Ishikawa (cell line): ENCODE data around the gene SREBF2.

ENCODE experiments used
- CEBPB ChIP-seq: IDR thresholded peaks from 2 replicates; pipeline ENCODE4 v1.6.1; 2012
- CREB1 ChIP-seq: IDR thresholded peaks from 2 replicates; pipeline ENCODE4 v1.6.1; 2012; ENCODE audit warnings: low read depth
- EGR1 ChIP-seq: IDR thresholded peaks from 2 replicates; pipeline ENCODE4 v1.6.1; 2012
- EP300 ChIP-seq: IDR thresholded peaks from 2 replicates; pipeline ENCODE4 v1.6.1; 2012; ENCODE audit warnings: borderline replicate concordance
- FOXM1 ChIP-seq: IDR thresholded peaks from 2 replicates; pipeline ENCODE4 v1.6.1; 2012; ENCODE audit warnings: low read depth, borderline replicate concordance
- MAX ChIP-seq: IDR thresholded peaks from 2 replicates; pipeline ENCODE4 v1.6.1; 2012
- NFIC ChIP-seq: IDR thresholded peaks from 2 replicates; pipeline ENCODE4 v1.6.1; 2012
- RAD21 ChIP-seq: IDR thresholded peaks from 2 replicates; pipeline ENCODE4 v1.6.1; 2012; ENCODE audit warnings: low read depth
- REST ChIP-seq: IDR thresholded peaks from 2 replicates; pipeline ENCODE4 v1.6.1; 2012; ENCODE audit warnings: low read depth, mild to moderate bottlenecking
- TAF1 ChIP-seq: IDR thresholded peaks from 2 replicates; pipeline ENCODE4 v1.6.1; 2012; ENCODE audit warnings: low read depth, mild to moderate bottlenecking
- TCF12 ChIP-seq: IDR thresholded peaks from 2 replicates; pipeline ENCODE4 v1.6.1; 2012; ENCODE audit warnings: low read depth
- TEAD4 ChIP-seq: IDR thresholded peaks from 2 replicates; pipeline ENCODE4 v1.6.1; 2012
- USF1 ChIP-seq: IDR thresholded peaks from 2 replicates; pipeline ENCODE4 v1.6.1; 2012
- YY1 ChIP-seq: IDR thresholded peaks from 2 replicates; pipeline ENCODE4 v1.6.1; 2012; ENCODE audit warnings: low read depth
- ZBTB7A ChIP-seq: IDR thresholded peaks from 2 replicates; pipeline ENCODE4 v1.6.1; 2012; ENCODE audit warnings: low read depth

SREBF2 gene

GRCh38 chr22:41870786-41871185 is 37.9 kb downstream of the SREBF2 start:
- TF ChIP-seq NFIC (no peak), FOXM1 (no peak), USF1 (no peak), EGR1 (no peak), TEAD4 (no peak), RAD21 (no peak), CEBPB (no peak), TCF12 (no peak), EP300 (no peak), TAF1 (no peak)

- TF ChIP-seq USF1 (no peak), RAD21 (no peak), REST (no peak), TCF12 (no peak), EP300 (no peak), ZBTB7A (no peak), MAX (no peak), YY1 (no peak)
These were observed 40.5 kb downstream of the SREBF2 start for GRCh38 chr22:41873391-41873790.

- TF ChIP-seq ZBTB7A (no peak), RAD21 (no peak), EP300 (no peak), CEBPB (no peak), TAF1 (no peak), EGR1 (no peak), CREB1 (no peak), FOXM1 (no peak), MAX (no peak), TCF12 (no peak), USF1 (no peak), YY1 (no peak)
These were observed 41.2 kb downstream of the SREBF2 start for GRCh38 chr22:41874090-41874489.

DNA sequence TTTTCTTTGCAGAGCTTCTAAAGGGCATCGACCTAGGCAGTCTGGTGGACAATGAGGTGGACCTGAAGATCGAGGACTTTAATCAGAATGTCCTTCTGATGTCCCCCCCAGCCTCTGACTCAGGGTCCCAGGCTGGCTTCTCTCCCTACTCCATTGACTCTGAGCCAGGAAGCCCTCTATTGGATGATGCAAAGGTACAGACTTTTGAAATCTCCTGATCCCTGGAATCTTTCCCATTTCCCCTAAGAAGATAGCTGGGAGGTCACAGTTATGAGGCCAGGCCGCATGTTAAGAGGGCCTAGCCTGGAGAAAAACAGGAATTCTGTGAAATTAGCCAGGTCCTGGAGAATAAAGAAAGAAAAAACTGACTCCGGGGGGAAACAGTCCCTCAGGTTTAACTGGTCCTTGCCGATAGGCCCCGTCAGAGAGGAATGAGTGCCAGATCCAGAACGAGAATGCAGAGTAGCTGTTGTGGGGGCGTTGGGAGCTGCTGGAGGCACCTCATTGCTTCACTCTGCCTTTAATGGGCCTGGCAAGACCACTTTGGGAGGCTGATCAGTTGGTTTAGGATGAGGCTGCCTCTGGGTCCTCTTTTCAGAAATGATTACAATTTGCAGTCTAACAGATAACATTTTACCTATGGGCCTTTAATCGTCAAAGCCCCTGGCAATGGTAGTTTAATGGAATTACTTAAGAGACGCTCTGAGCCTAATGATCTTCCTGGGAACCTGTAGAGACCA is 42.8 kb downstream of the SREBF2 start:
- TF ChIP-seq TEAD4 (no peak), CREB1 (no peak), USF1 (no peak), CEBPB (no peak), TCF12 (no peak)

DNA sequence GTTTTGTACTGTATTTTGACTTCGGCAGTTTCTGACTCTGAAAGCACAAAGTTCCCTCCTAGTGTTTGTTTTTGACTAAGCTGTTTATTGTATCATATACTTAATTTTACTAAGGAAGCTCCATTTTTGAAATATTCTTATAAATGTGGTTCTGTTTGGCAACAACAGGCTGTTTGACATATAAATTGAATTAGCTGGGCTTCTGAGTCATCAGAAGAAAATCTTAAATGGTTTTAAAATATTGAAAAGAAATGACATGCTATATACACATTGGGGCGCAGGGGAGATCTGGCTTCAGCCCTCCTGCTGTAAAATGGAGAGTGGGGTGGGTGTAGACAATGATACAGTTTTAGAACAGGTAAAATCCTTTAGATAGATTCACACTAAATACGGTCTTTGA is 43.4 kb downstream of the SREBF2 start:
- TF ChIP-seq CREB1 (no peak), REST (no peak), FOXM1 (no peak), ZBTB7A (no peak), EGR1 (no peak), EP300 (no peak), YY1 (no peak), TCF12 (no peak)

GRCh38 chr22:41876675-41877074 is 43.8 kb downstream of the SREBF2 start:
- TF ChIP-seq EGR1 (no peak), NFIC (no peak), USF1 (no peak), REST (no peak), CREB1 (no peak)
